HG02943 (cell line): ENCODE results near the gene RANBP17.

Source experiments
- ATAC-seq: cut with Tn5 transposase; IDR thresholded peaks from one replicate; pipeline ENCODE4 v1.9.1; 2021; ENCODE audit warnings: mild to moderate bottlenecking, low read depth, moderate library complexity; ENCODE audit not compliant: unreplicated experiment

The RANBP17 gene

DNA sequence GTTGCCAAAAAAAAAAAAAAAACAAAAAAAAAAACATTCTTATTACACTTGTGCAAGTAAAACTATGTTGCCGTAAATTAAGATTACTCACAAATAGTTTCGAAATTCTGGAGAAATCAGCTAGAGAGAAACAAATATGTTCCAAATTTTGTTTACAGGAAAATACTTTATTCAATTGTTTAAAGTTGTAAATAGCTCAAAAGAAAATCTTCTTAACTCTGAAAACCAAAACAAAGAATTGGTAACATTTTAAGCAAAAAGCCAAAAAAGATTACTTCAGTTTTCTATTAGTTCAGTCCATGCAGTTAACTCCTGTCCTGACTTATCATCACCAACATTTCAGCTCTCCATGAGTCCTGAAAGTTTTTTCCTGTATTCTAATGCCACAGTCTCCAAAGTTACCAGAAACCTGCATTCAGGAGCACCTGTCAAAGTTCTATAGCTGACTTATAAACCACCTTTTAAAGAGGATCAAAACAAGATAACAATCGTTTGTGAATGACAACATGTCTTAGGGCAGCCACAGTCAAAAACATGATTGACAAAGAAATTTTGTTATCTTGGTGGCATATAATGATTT lies 194.1 kb downstream of the RANBP17 start:
- no peak for ATAC-seq

DNA sequence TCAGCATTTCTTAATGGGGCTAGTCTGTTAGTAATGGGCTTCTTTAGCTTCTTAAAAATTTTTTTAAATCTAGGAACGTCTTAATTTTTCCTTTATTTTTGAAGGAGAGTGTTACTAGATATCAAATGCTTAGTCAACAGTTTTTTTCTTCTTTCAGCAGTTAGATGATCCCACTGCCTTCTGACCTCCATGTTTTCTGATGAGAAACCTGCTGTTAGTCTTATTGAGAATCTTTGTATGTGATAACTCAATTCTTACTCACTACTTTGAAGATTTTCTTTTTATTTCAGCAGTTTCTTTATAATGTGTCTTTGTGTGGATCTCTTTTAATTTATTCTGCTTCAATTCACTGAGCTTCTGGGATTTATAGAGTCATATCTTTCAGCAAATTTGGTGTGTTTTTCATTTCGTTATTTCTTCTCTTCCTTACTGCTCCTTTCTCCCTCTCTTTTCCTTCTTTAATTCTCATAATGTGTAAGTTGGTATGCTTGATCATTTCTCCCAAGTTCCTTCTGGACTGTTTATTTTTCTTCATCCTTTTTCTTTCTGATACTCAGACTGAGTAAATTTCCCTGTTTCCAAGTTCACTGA lies 205.8 kb downstream of the RANBP17 start:
- ATAC-seq: no peak

DNA sequence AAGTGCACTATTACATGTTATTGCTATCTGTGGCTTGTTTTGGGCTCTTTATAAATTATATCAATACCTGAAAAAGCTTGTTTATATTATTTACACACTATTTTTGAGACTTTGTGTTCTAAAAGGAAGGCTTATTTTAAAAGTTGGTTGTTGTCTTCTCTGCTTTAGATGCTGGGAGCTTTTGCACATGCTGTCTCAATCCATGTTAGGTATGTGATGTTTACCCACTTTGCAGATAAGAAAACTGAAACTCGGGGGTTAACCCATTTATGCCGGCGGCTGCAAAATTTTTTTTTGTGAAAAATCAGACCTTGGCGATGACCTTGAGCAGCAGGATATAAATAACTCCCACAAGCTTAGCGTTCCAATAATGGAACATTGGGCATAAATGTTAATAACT lies 212.9 kb downstream of the RANBP17 start:
- ATAC-seq: no peak

DNA sequence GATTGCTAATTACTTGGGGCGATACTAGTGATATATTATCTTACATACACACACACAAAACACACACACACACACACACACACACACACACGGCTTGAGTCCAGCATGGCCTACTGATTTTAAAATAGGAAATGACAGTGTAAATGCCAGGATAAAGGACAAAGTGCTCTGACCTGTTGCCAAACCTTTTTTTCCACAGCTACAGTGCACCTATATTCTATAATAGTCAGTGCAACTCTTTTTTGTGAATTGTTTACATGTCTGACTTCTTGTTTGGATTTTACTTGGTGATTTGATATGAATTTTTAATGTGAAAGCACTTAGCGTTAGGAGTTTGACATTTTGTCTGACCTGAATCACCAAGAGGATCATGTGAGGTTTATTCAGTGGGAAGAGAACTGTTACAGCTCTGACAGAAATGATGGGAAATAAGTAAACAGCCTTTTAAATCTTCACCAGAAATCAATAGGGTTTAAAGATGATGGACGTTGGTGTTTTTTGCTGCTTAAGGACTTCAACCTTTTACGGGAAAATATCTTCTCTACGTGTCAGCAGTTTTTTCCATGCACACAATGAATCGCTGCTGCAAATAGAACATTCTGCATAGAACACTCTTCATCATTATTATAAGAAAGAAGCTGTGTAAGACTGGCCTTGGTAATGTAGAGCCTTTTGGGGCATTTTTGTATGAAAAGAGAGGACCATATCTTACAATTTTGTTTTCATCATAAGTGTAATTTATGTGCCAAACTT lies 218.5 kb downstream of the RANBP17 start:
- ATAC-seq: no peak

DNA sequence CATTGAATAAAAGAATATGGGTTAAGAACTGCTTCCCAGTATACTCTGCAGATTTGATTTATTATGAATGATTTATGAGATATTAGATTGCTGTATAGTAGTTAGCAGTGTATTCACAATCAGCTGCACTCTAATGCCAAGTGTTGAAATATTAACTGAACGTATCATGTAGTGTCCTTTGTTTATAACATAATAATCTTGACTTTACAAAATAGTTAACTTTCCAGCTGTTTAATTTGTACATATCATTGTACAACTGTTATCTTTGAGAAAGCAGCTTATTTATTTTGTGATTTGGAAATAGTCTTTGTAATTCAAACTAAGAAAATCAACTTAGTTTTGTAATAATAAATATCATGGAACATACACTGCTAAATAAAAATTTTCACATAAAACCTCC lies 219.5 kb downstream of the RANBP17 start:
- no peak for ATAC-seq

DNA sequence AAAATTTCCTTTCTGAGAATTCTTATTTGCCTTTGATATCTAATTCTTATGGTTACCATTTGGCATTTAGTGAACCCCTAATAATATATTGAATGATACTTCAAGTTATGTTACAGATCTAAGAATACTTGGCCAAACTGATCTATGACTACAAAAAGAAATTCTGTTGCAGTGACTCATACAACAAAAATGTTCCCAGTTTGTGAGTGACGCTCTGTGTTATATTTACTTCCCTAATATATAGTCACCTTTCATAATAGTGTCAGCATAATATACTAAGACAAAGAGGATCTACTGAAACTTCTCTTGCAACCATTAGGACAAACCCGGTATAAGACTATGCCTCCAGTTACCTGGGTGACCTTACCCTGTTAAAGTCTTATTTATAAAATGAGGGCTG lies 230.4 kb downstream of the RANBP17 start:
- ATAC-seq: no peak

DNA sequence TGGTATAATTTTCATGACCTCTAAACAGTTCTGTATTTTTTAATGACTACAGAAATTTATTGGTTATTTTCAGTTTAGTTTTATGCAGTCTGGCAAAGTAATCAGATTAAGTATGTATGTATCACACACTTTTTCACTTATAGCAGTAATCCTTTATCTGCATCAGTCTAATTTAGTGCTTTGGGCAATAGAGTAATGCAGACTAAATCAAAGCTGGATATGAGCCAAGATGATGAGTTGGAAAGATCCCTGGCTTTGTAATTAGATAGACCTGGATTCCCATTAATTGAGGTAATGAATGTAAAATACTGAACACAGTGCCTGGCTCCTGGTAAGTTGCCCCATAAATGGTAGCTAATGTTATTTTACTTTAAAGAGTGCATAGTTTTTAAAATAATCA lies 231.8 kb downstream of the RANBP17 start:
- ATAC-seq: no peak

DNA sequence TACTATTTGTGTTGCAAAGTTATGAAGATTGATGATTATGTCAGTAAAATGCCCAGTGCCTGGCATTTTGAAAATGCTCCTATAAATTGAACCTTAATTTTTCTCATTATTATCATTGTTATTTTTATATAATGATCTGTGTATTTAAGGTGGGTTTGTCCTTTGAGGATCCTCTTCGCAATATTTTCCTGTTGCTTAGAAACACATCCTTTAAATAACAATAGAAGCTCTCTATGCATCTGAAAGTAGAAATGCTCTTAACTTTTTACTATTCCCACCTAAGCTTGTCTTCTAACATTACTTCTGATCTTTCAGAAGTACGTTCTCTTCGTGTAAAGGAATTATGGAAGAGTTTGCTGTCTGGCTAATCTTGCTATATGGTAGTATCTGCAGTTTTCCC lies 232.5 kb downstream of the RANBP17 start:
- no peak for ATAC-seq

DNA sequence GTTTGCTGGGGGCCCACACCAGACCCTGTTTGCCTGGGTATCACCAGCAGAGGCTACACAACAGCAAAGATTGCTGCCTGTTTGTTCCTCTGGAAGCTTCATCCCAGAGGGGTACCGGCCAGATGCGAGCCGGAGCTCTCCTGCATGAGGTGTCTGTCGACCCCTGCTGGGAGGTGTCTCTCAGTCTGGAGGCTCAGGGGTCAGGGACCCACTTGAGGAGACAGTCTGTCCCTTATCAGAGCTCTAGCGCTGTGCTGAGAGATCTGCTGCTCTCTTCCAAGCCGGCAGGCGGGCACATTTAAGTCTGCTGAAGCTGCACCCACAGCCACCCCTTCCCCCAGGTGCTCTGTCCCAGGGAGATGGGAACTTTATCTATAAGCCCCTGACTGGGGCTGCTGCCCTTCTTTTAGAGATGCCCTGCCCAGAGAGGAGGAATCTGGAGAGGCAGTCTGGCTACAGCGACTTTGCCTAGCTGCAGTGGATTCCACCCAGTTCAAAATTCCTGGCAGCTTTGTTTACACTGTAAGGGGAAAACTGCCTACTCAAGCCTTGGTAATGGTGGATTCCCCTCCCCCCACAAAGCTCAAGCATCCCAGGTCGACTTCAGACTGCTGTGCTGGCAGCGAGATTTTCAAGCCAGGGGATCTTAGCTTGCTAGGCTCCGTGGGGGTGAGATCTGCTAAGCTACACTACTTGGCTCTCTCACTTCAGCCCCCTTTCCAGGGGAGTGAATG lies 241.2 kb downstream of the RANBP17 start:
- ATAC-seq: no peak

DNA sequence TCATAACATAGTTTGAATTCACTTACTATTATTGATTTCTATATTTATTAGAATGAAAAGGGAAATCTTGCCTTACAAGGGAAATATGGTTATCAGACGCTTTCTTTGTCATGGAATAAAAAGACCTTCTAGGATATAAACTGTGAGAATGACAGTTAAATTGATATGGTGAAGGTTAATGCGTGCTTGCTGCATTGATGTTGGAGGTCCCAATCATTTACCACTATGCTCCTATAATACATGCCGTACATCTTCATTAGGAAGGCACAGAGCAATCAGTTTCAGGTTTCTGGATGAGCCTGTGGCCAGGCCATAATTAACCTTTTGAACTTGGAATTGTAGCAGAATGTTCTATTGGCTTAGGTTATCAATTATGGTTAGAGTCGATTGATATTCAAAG lies 245.9 kb downstream of the RANBP17 start:
- ATAC-seq: no peak

DNA sequence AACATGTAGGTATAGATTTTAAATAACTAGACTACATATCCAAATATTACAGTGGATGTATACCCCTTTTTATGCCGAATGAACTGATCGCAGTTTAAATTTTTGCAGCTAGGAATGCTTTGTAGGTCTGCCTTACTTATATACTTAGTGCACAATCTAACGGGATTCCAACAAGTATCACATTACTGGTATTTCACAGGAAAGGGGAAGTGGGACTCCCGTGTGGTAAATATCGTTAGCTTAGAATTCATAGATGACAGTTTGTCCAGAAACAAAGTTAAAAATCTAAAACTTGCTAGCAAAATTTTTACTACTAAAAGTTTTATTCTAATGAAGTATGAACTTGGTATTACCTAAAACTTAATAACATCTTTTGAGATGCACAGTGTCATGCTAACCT lies 253.7 kb downstream of the RANBP17 start:
- no peak for ATAC-seq

DNA sequence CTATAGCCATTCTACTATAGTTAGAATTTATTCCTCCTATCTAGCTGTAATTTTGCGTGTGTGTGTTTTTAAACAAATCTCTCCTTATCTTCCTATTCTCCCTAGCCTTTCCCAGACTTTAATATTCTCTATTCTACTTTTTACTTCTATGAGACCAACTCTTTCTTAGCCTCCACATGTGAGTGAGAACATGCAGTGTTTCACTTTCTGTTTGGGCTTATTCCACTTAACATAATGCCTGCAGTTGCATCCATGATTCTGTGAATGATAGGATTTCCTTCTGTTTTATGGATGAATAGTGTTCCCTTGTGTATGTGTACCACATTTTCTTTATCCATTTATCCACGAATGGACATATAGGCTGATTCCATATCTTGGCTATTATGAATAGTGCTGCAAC lies 254.9 kb downstream of the RANBP17 start:
- no peak for ATAC-seq

DNA sequence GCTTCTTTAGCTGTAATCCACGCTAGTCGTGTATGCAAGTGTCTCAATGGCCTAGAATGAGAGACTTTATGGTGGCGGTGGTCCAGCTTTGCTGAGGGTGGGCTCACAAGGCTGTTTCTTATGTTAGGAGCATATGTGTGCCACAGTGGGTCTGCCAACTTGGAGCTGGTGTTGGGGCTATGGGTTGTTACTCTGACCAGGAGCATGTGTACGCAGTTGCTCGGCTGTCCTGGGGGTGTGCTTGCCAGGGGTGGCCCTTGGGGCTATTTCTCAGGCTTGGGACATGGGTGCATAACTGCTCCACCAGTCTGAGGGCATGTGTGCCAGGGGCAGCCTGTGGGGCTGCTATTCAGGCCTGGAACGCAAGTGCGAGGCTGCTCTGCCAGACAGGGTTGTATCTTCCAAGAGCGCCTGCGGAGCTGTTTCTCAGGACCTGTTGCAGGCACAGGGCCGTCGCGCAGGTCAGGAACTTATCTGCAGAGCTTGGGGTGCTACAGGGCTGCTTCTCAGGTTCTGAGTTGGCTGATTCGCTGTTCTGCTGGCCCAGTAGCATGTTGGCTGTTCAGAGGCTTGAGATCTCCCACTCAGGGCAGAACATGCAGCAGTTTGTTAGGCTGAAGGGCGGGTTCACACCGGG lies 259.3 kb downstream of the RANBP17 start:
- no peak for ATAC-seq

DNA sequence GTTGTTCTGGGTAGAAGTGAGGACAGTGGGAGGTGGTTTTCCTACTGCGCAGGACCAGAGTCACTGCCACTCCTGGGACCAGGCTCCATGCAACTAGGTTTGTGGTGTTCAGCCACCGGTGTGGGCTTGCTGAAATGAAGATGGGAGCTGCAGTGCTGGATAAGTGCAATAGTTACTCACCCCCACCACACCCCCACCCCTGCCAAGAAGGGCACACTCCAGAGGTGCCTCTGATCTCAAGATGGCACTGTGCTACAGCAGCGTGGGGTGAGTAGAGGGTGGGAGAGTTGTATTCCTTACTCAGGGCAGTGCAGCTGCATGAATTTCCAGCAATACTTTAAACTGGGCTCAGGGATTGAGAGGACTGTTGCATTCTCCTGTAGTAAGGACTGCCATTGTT lies 259.8 kb downstream of the RANBP17 start:
- ATAC-seq: no peak

DNA sequence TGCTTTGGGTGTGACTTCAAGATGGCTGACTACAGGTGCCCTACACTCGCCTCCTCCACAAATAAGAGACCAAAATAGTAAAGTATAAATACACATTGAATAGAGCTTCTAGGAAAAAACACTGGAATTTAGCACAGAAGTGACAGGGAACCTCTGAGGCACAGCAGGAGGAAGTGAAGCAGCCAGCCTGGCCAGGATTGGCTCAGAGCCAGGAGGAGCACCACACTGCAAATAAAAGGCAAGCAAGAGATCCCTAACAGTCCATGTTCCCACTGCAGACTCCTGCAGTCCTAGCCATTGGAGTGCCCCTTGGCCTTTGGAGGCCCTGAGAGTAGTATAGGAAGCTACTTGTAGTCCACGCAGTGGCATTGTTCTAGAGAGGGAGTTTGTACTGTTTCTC lies 260.6 kb downstream of the RANBP17 start:
- ATAC-seq: no peak

DNA sequence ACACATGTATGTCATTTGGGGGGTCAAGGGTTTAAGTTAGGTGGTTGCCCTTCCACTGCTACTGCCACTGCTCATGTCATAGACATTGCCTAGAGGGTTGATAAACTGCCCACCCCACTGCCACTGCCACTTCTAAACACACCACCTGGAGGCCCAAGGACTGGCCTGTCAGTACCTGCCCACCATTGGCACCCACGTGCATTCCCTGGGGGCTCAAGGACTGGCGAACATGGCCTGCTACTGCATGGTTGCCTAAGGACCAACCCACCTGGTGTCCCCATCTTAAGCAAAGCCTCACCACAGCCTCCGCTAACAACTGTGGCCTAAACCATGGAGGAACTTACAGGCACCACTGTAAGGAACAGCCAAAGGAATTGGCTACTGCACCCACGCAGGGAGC lies 261.6 kb downstream of the RANBP17 start:
- ATAC-seq: no peak

DNA sequence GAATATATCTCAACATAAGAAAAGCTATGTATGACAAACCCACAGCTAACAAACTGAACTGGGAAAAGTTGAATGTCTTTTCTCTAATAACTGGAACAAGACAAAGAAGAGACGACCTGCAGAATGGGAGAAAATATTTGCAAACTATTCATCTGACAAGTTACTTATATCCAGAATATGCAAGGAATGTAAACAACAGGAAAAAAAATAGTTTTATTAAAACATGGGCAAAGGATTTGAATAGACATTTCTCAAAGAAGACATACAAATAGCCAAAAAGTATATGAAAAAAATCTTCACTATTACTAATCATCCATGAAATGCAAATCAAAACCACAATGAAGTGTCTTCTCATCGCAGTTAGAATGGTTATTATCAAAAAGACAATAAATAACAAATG lies 265.5 kb downstream of the RANBP17 start:
- ATAC-seq: no peak

DNA sequence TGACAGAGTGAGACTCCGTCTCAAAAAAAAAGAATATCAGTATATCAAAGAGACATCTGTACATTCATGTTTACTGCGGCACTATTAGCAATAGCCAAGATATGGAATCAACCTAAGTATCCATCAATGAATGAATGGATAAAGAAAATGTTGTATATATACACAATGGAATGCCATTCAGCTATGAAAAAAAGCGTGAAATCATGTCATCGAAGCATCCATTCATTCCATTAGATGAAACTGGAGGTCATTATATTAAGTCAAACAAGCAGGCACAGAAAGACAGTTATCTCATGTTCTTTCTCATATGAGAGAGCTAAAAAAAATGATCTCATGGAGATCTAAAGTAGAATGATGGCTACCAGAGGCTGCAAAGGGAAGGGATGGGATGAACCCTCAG lies 266.3 kb downstream of the RANBP17 start:
- ATAC-seq: no peak

DNA sequence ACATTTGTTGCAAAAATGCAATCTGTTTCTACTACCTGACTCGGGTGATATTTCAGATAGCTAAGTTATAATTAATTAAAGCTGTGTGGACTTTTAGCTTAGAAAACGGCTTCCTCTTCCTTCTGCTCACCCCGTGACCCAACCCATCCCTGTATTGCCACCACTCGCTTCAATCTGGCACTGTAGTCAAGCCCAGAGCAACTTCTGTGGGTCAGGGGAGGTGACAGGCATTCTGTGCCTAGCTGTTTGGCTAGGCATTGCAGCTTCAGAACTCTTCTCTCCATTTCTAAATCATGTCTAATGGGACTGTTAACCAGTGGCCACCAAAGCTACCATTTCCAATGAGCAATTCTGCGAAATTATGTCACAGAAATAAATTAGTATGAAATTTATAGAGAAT lies 267.5 kb downstream of the RANBP17 start:
- ATAC-seq: no peak

DNA sequence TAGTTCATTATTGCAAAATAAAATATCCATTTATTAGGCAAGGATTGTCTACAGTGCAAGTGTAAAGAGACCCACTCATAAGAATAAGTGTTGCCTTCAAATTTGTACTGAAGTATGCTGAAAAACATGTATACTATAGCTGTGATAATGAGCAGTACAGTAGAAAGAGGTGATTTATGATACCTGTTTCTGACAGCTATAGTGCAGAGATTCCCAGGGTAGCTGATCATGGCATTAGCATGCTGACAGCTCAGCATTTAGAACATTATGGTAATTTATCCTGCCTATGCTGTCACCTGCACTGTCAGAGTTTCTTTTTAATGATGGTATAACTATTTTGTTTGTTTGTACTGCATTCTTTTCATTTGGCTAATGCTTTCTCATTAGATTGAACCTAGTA lies 269.7 kb downstream of the RANBP17 start:
- ATAC-seq: no peak
